ENCODE measurements around the gene ARVCF. TPM values are rescaled to one million over a fixed set of nuclear protein-coding genes. Genes with fewer than 3 reads are reported as not detected.
A peak's percentile ranks its signal among the peaks of the same experiment; 100 is the strongest.

ARVCF gene
- total and polyA plus RNA-seq, 7 donors, result 3.6 to 28.0 (median 8.7) TPM

GRCh38 chr22:19992481-19992911 is 24.1 kb downstream of the ARVCF start:
- intact Hi-C loops (cut with DNase I), result no loop called here
- TF ChIP-seq CTCF (IDR thresholded peaks at IDR 0.05), result no peak
- 81 to 88% (median 83%) methylated on average over 7 of the region's 7 CpGs for WGBS, 3 donors
- Histone ChIP-seq H3K4me3 (no peak overlapping the region), H3K9me3 (no peaks in the 10 kb centered on the region), H3K4me1 (peaks cover 13% of the 10 kb centered on the region), H3K36me3 (ENCODE audit: insufficient read depth in 1 of 2, low read depth in 1 of 2) (no peaks in the 10 kb centered on the region), H3K27ac (no peak overlapping the region), H3K27me3 (ENCODE audit: insufficient read depth in 3 of 3, low read length in 2 of 3) (no peaks in the 10 kb centered on the region)
- ATAC-seq (no peak), DNase-seq (no peak)

- intact Hi-C loops (cut with DNase I), result no loop called here
- no peaks in the 10 kb centered on the region for H3K36me3 ChIP-seq (ENCODE audit: insufficient read depth in 1 of 2, low read depth in 1 of 2)
- DNase-seq (peak; percentile 28 to 57), ATAC-seq (peak in 3 of 4 donors; percentile 3 to 40 (median 26))
- no peak overlapping the region for H3K4me3 ChIP-seq
- no peaks in the 10 kb centered on the region for H3K27me3 ChIP-seq (ENCODE audit: insufficient read depth in 3 of 3, low read length in 2 of 3)
- no peak for TF ChIP-seq CTCF (IDR thresholded peaks at IDR 0.05)
- H3K27ac ChIP-seq, result no peak overlapping the region
- no peaks in the 10 kb centered on the region for H3K9me3 ChIP-seq
- 42 to 63% (median 51%) methylated on average over 23 of the region's 23 CpGs for WGBS, 3 donors
- peaks cover 13% of the 10 kb centered on the region for H3K4me1 ChIP-seq
Observed at GRCh38 chr22:19991645-19992451, 24.8 kb downstream of the ARVCF start.

GRCh38 chr22:19991395-19991644 is 25.3 kb downstream of the ARVCF start:
- Histone ChIP-seq H3K4me1 (peaks cover 13% of the 10 kb centered on the region), H3K36me3 (ENCODE audit: insufficient read depth in 1 of 2, low read depth in 1 of 2) (no peaks in the 10 kb centered on the region), H3K27ac (no peak overlapping the region), H3K4me3 (no peak overlapping the region), H3K9me3 (no peaks in the 10 kb centered on the region), H3K27me3 (ENCODE audit: insufficient read depth in 3 of 3, low read length in 2 of 3) (no peaks in the 10 kb centered on the region)
- TF ChIP-seq CTCF (IDR thresholded peaks at IDR 0.05), result no peak
- DNase-seq (peak in 1 of 2 donors; percentile 29), ATAC-seq (no peak)
- intact Hi-C loops (cut with DNase I), result no loop called here

GRCh38 chr22:19990609-19991394 is 25.8 kb downstream of the ARVCF start:
- Histone ChIP-seq H3K4me1 (peaks cover 19% of the 10 kb centered on the region), H3K36me3 (ENCODE audit: insufficient read depth in 1 of 2, low read depth in 1 of 2) (no peaks in the 10 kb centered on the region), H3K27ac (no peak overlapping the region), H3K27me3 (ENCODE audit: insufficient read depth in 3 of 3, low read length in 2 of 3) (no peaks in the 10 kb centered on the region), H3K9me3 (no peaks in the 10 kb centered on the region), H3K4me3 (no peak overlapping the region)
- WGBS, 3 donors, result 84 to 88% (median 87%) methylated on average over 18 to 20 of the region's 20 CpGs
- peak; percentile 7 to 46 for DNase-seq
- ATAC-seq, result no peak
- intact Hi-C loops (cut with DNase I), result no loop called here
- TF ChIP-seq CTCF (IDR thresholded peaks at IDR 0.05), result no peak

All from psoas muscle (tissue), 8 donors.